H1 (cell line): ENCODE measurements around the gene SLC23A2. TPM values are rescaled to one million over a fixed set of nuclear protein-coding genes. Genes with fewer than 3 reads are reported as not detected.

ENCODE experiments used
- BRCA1 ChIP-seq: IDR thresholded peaks from 2 replicates; pipeline ENCODE4 v1.6.1; 2012; ENCODE audit warnings: low read depth, low read length, improper control_type of control experiment
- CHD7 ChIP-seq: fragments of 300-600 bp; sonication (generic); IDR thresholded peaks from 2 replicates; pipeline ENCODE4 v1.7.1; 2012; ENCODE audit warnings: low read length, moderate library complexity, mild to moderate bottlenecking, inconsistent platforms; ENCODE audit not compliant: insufficient replicate concordance
- FOSL1 ChIP-seq: IDR thresholded peaks from 2 replicates; pipeline ENCODE4 v1.6.1; 2011; ENCODE audit warnings: mild to moderate bottlenecking, low read depth, low read length, moderate library complexity; ENCODE audit not compliant: insufficient read depth
- HDAC6 ChIP-seq: IDR thresholded peaks from one replicate; pipeline ENCODE4 v1.7.1; 2012; ENCODE audit warnings: low read depth, mild to moderate bottlenecking, inconsistent platforms, low read length, moderate library complexity
- NANOG ChIP-seq: IDR thresholded peaks from 2 replicates; pipeline ENCODE4 v1.6.1; 2011; ENCODE audit warnings: low read length, low read depth, mild to moderate bottlenecking, inconsistent platforms; ENCODE audit not compliant: insufficient read depth, poor library complexity, severe bottlenecking
- RFX5 ChIP-seq: IDR thresholded peaks from 2 replicates; pipeline ENCODE4 v1.6.1; 2011; ENCODE audit warnings: low read depth, low read length, improper control_type of control experiment, borderline replicate concordance
- SIN3A ChIP-seq, 2 experiments: IDR thresholded peaks in 1 of 2; conservative IDR thresholded peaks in 1 of 2; 2 replicates each; pipeline ENCODE4 v1.6.1; 2011 to 2012; ENCODE audit warnings: low read length in 2 of 2, improper control_type of control experiment in 1 of 2, low read depth in 1 of 2, mild to moderate bottlenecking in 1 of 2
- SP4 ChIP-seq: IDR thresholded peaks from 2 replicates; pipeline ENCODE4 v1.6.1; 2012; ENCODE audit warnings: low read length, inconsistent platforms
- TBP ChIP-seq: IDR thresholded peaks from 2 replicates; pipeline ENCODE4 v1.6.1; 2011; ENCODE audit warnings: low read depth, low read length, improper control_type of control experiment
- ZNF274 ChIP-seq: IDR thresholded peaks from 2 replicates; pipeline ENCODE4 v1.7.0; 2012; ENCODE audit warnings: low read length, borderline replicate concordance; ENCODE audit errors: extremely low read depth
- polyA plus RNA-seq, 7 experiments: library from polyadenylated mRNA; depleted of rRNA in 3 of 7; stranded (reverse) in 5 of 7; unstranded in 2 of 7; fragments of >200 nt in 5 of 7; fragments of 200-250 nt in 2 of 7; gene quantifications; 1 replicate in 5 of 7; 2 replicates in 1 of 7; 4 replicates in 1 of 7; pipeline versions ENCODE4 v1.2.1 to v1.2.3, GENCODE V29; 2011 to 2013; ENCODE audit warnings: missing spikeins in 2 of 7, mixed read lengths in 2 of 7
- total RNA-seq: library from RNA; stranded (reverse); fragmentation: NEBNext Ultra II Directional; extraction: Animal tissue kit (Norgen Biotek cat#: 25700); gene quantifications from 2 replicates; pipeline ENCODE4 v1.2.1, GENCODE V29; 2021

SLC23A2 gene
- total and polyA plus RNA-seq, 2 of the 8 experiments (the other 6 are each of a cell fraction or from before 2014, with no cell fraction given) = 17.0 to 18.6 TPM

- TF ChIP-seq CHD7 = no peak
- TF ChIP-seq NANOG = no peak
- no peak for TF ChIP-seq ZNF274
- TF ChIP-seq BRCA1 = no peak
- no peak for TF ChIP-seq RFX5
- TF ChIP-seq HDAC6 = no peak
- no peak for TF ChIP-seq FOSL1
- TF ChIP-seq TBP = no peak
- no peak for TF ChIP-seq SP4
- no peak for TF ChIP-seq SIN3A (conservative IDR thresholded peaks at IDR 0.05 in 1 of 2, IDR thresholded peaks at IDR 0.05 in 1 of 2; ENCODE audit: low read depth in 1 of 2, low read length in 2 of 2)
Observed at GRCh38 chr20:4812216-4812615, 189.1 kb downstream of the SLC23A2 start (continued).
